OCI-LY3 (cell line): ENCODE results near the gene ALDH1A1.

Experiments used
- CTCF ChIP-seq: fragments of 200-600, 300-600 bp; sonication (generic); IDR thresholded peaks from 2 replicates; pipeline ENCODE4 v1.5.1; 2014; ENCODE audit warnings: antibody characterized with exemption, low read length, low read depth
- EZH2phosphoT487 ChIP-seq: fragments of 200-600 bp; shearing (Covaris generic); IDR thresholded peaks from 2 replicates; pipeline ENCODE4 v1.6.1; 2018; ENCODE audit warnings: antibody characterized with exemption, mixed run types, low read depth

- no peak for TF ChIP-seq CTCF
- TF ChIP-seq EZH2phosphoT487: no peak
Observed at GRCh38 chr9:72855321-72855720, 97.5 kb downstream of the ALDH1A1 start.
